K562 (cell line): ENCODE data around the gene FBXO21.

Experiments used
- NR3C1 ChIP-seq: sonication (generic); formaldehyde crosslinking; IDR thresholded peaks from 2 replicates; pipeline ENCODE4 v1.8.1; 2022; ENCODE audit warnings: missing genetic modification reagents
- PHF21A ChIP-seq: fragments of 450-650 bp; IDR thresholded peaks from 2 replicates; pipeline ENCODE4 v1.6.1; 2017; ENCODE audit warnings: low read depth, borderline replicate concordance
- POLR2AphosphoS5 ChIP-seq: IDR thresholded peaks from 2 replicates; pipeline ENCODE4 v1.6.1; 2011; ENCODE audit warnings: mild to moderate bottlenecking, low read depth, low read length, moderate library complexity; ENCODE audit not compliant: control insufficient read depth, insufficient read depth
- TF ChIP-seq, protein P1 (sequence below), 2 experiments: fragments of 200-800 bp in 1 of 2; sonication (Bioruptor generic) in 1 of 2; sonication (generic) in 1 of 2; formaldehyde crosslinking in 1 of 2; IDR thresholded peaks in 1 of 2; conservative IDR thresholded peaks in 1 of 2; 2 replicates each; pipeline versions ENCODE4 v1.5.0 to v1.6.1; 2016 to 2020; ENCODE audit warnings: missing compliant biosample characterization in 1 of 2, missing genetic modification characterization in 1 of 2, missing genetic modification reagents in 1 of 2
- TF ChIP-seq, protein P2 (sequence below), 3 experiments: fragments of 200-800 bp in 1 of 3; sonication (Bioruptor generic) in 1 of 3; sonication (generic) in 1 of 3; formaldehyde crosslinking in 1 of 3; IDR thresholded peaks; 2 replicates each; pipeline versions ENCODE4 v1.6.1 to v1.8.0; 2016 to 2022; ENCODE audit warnings: mild to moderate bottlenecking in 2 of 3, missing compliant biosample characterization in 2 of 3, missing genetic modification characterization in 2 of 3, missing genetic modification reagents in 1 of 3
- TF ChIP-seq, protein P3 (sequence below), 3 experiments: IDR thresholded peaks in 2 of 3; conservative IDR thresholded peaks in 1 of 3; 2 replicates each; pipeline ENCODE4 v1.5.1; 2011 to 2012; ENCODE audit warnings: low read length in 3 of 3, mild to moderate bottlenecking in 3 of 3, control low read depth in 2 of 3, improper control_type of control experiment in 1 of 3, inconsistent platforms in 1 of 3, low read depth in 1 of 3, mixed read lengths in 1 of 3, moderate library complexity in 1 of 3; ENCODE audit not compliant: insufficient read depth in 2 of 3

DNA sequence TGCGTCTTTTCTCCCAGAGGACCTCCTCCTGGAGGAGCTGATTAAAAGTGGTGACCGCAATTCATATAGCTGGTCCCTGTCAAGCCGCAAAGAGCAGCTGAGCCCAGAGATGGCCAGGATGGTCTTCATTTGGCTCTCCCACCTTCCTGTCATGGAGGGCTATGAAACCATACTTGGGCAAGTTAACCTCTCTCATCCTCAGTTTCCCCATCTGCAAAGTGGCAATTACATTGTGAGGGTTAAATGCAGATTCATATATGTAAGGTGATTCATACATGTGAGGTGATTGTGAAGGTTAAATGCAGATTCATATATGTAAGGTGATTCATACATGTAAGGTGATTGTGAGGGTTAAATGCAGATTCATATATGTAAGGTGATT, 87.5 kb downstream of the FBXO21 start:
- TF ChIP-seq, protein P1, sequence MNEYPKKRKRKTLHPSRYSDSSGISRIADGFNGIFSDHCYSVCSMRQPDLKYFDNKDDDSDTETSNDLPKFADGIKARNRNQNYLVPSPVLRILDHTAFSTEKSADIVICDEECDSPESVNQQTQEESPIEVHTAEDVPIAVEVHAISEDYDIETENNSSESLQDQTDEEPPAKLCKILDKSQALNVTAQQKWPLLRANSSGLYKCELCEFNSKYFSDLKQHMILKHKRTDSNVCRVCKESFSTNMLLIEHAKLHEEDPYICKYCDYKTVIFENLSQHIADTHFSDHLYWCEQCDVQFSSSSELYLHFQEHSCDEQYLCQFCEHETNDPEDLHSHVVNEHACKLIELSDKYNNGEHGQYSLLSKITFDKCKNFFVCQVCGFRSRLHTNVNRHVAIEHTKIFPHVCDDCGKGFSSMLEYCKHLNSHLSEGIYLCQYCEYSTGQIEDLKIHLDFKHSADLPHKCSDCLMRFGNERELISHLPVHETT (CRISPR knock-in tag; conservative IDR thresholded peaks at IDR 0.05 in 1 of 2, IDR thresholded peaks at IDR 0.05 in 1 of 2), result no peak
- TF ChIP-seq NR3C1 (no peak), PHF21A (no peak), POLR2AphosphoS5 (no peak)
- TF ChIP-seq, protein P2, sequence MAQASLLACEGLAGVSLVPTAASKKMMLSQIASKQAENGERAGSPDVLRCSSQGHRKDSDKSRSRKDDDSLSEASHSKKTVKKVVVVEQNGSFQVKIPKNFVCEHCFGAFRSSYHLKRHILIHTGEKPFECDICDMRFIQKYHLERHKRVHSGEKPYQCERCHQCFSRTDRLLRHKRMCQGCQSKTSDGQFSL (CRISPR knock-in tag; IDR thresholded peaks at IDR 0.05), result no peak
- TF ChIP-seq, protein P2 (tag; IDR thresholded peaks at IDR 0.05), result no peak
- TF ChIP-seq, protein P3, sequence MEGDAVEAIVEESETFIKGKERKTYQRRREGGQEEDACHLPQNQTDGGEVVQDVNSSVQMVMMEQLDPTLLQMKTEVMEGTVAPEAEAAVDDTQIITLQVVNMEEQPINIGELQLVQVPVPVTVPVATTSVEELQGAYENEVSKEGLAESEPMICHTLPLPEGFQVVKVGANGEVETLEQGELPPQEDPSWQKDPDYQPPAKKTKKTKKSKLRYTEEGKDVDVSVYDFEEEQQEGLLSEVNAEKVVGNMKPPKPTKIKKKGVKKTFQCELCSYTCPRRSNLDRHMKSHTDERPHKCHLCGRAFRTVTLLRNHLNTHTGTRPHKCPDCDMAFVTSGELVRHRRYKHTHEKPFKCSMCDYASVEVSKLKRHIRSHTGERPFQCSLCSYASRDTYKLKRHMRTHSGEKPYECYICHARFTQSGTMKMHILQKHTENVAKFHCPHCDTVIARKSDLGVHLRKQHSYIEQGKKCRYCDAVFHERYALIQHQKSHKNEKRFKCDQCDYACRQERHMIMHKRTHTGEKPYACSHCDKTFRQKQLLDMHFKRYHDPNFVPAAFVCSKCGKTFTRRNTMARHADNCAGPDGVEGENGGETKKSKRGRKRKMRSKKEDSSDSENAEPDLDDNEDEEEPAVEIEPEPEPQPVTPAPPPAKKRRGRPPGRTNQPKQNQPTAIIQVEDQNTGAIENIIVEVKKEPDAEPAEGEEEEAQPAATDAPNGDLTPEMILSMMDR (IDR thresholded peaks at IDR 0.05 in 2 of 3, conservative IDR thresholded peaks at IDR 0.05 in 1 of 3; ENCODE audit: insufficient read depth in 2 of 3, low read depth in 1 of 3, low read length in 3 of 3), result no peak
